SU-DHL-6 (cell line): Measurements from ENCODE around the gene PPFIA2.

Source experiments
- CTCF ChIP-seq: fragments of 200-600 bp; sonication (generic); IDR thresholded peaks from one replicate; pipeline ENCODE4 v1.5.1; 2017; ENCODE audit warnings: antibody characterized with exemption, mild to moderate bottlenecking, low read length, moderate library complexity; ENCODE audit not compliant: insufficient read depth, poor library complexity, severe bottlenecking
- EZH2phosphoT487 ChIP-seq: fragments of 200-600 bp; sonication (generic), shearing (Covaris generic); conservative IDR thresholded peaks from 2 replicates; pipeline ENCODE4 v1.6.1; 2018; ENCODE audit warnings: mild to moderate bottlenecking, antibody characterized with exemption, low read length, moderate library complexity, mixed read lengths

GRCh38 chr12:81259360-81259759 lies 499.8 kb downstream of the PPFIA2 start:
- TF ChIP-seq CTCF, result no peak
- no peak for TF ChIP-seq EZH2phosphoT487
